Smooth muscle cell of the pulmonary artery (primary cell): Measurements from ENCODE around the gene NUDT8. TPM values are rescaled to one million over a fixed set of nuclear protein-coding genes. Genes with fewer than 3 reads are reported as not detected.

Experiments
- total RNA-seq: library from RNA; depleted of rRNA; stranded (reverse); fragments of >200 nt; gene quantifications from 2 replicates; pipeline ENCODE4 v1.2.3, GENCODE V29; 2014

Gene NUDT8
- 3.4 and 3.9 TPM in 2 replicates for total RNA-seq

GRCh38 chr11:67629386-67630227, at the start of gene NUDT8:
TSS of gene NUDT8 (minus strand) at chr11:67629937. CDS start at chr11:67629911, 26 bp downstream.

DNA sequence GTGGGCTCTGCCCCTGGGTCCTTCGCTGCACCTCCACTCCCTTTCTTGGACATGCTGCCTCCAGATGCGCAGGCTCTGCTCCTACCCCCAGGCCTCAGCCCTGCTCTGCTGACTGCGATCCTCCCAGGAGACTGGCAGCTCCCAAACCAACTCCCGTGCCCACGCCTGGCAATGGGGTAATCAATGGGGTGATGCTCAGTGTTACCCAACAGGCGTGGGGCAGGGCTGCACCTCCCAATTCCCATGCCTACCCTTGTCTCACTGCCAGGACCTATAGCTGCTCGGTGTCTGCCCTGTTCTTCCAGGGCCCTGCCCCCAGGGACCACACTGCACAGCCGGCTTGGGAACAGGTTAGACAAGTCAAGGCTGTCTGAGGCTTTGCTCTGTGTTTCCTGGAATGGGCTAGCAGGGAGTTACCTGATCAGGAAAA, 44.7 kb upstream of the NUDT8 start, which contains the start of gene ALDH3B2:
TSS of gene ALDH3B2 (minus strand) at position 182 of the 430 bp plus-strand sequence. CDS start 7,688 bp downstream, outside the sequence.

GRCh38 chr11:67639438-67639859, 9.7 kb upstream of the NUDT8 start, which contains the start of gene TBX10:
TSS of gene TBX10 (minus strand) at chr11:67639763. CDS start at chr11:67639472, 291 bp downstream.

GRCh38 chr11:67606492-67607295, 23.0 kb downstream of the NUDT8 start, which contains the start of gene NDUFV1:
TSS of gene NDUFV1 (plus strand) at chr11:67606936. CDS start at chr11:67607005, 69 bp downstream.

GRCh38 chr11:67583247-67584204, 46.2 kb downstream of the NUDT8 start, which contains the start of gene GSTP1:
TSS of gene GSTP1 (plus strand) at chr11:67583812. CDS start at chr11:67583844, 32 bp downstream.

Other genes with a start within 250 kb of the NUDT8 start
- gene RAD9A, start 238.0 kb downstream of the NUDT8 start, total RNA-seq: 6.9 and 9.8 TPM in 2 replicates
- gene PPP1CA, start 228.1 kb downstream of the NUDT8 start, total RNA-seq: 102 and 108 TPM in 2 replicates
- gene TBC1D10C, start 225.9 kb downstream of the NUDT8 start, total RNA-seq: not detected in 2 replicates
- gene CARNS1, start 214.3 kb downstream of the NUDT8 start, total RNA-seq: 0.59 and 0.69 TPM in 2 replicates
- gene RPS6KB2, start 201.4 kb downstream of the NUDT8 start, total RNA-seq: 33.7 and 36.5 TPM in 2 replicates
- gene PTPRCAP, start 192.3 kb downstream of the NUDT8 start, total RNA-seq: 0.17 and 0.46 TPM in 2 replicates
- 88.7 and 110 TPM in 2 replicates for gene CORO1B, start 186.5 kb downstream of the NUDT8 start, total RNA-seq
- gene GPR152, start 177.2 kb downstream of the NUDT8 start, total RNA-seq: not detected in 2 replicates
- under 0.01 TPM in 1 of 2 replicates, not detected in the other for gene CABP4, start 174.6 kb downstream of the NUDT8 start, total RNA-seq
- gene TMEM134, start 160.7 kb downstream of the NUDT8 start, total RNA-seq: 51.5 and 53.7 TPM in 2 replicates
- 77.1 and 89.2 TPM in 2 replicates for gene AIP, start 146.9 kb downstream of the NUDT8 start, total RNA-seq
- 26.5 and 36.7 TPM in 2 replicates for gene PITPNM1, start 124.6 kb downstream of the NUDT8 start, total RNA-seq
- gene CDK2AP2, start 121.8 kb downstream of the NUDT8 start, total RNA-seq: 18.4 and 25.0 TPM in 2 replicates
- gene CABP2, start 106.5 kb downstream of the NUDT8 start, total RNA-seq: not detected in 2 replicates
- gene GSTP1, start 46.1 kb downstream of the NUDT8 start, total RNA-seq: 551 and 670 TPM in 2 replicates
- 103 and 121 TPM in 2 replicates for gene NDUFV1, start 23.0 kb downstream of the NUDT8 start, total RNA-seq
- gene TBX10, start 9.8 kb upstream of the NUDT8 start, total RNA-seq: not detected in 2 replicates
- not detected in 2 replicates for gene ACY3, start 20.8 kb upstream of the NUDT8 start, total RNA-seq
- gene ALDH3B2, start 44.7 kb upstream of the NUDT8 start, total RNA-seq: not detected in 2 replicates